Measurements from ENCODE around the gene MYH11.
"Not testable (repeated sequence)": the region's sequence is repeated elsewhere in the genome, so short reads cannot be mapped to it uniquely, and the experiment has no call there.

GRCh38 chr16:15812401-15812750 is 44.5 kb downstream of the MYH11 start:
- TF ChIP-seq CTCF (conservative IDR thresholded peaks at IDR 0.05; ENCODE audit: low read depth, low read length); EZH2 (IDR thresholded peaks at IDR 0.05; ENCODE audit: borderline replicate concordance, low read depth, low read length, poor library complexity, severe bottlenecking): not testable (repeated sequence)

Data from A673 (cell line).